Measurements from ENCODE around the gene PHYH.
"Not testable (repeated sequence)": the region's sequence is repeated elsewhere in the genome, so short reads cannot be mapped to it uniquely, and the experiment has no call there.

The PHYH gene

GRCh38 chr10:13247784-13248183 lies 52.1 kb downstream of the PHYH start:
- H3K4me3 ChIP-seq (ENCODE audit: low read depth, low read length): no peak overlapping the region
- H3K36me3 ChIP-seq (replicated peaks): no peaks in the 10 kb centered on the region
- H3K27ac ChIP-seq: no peak overlapping the region
- no peak for DNase-seq
- TF ChIP-seq CTCF (IDR thresholded peaks at IDR 0.05; ENCODE audit: low read depth, low read length, missing control alignments): no peak
- in situ Hi-C loops (cut with HindIII; ENCODE audit: low pct_ligation_motif_present, low sequenced_read_pairs): no loop called here
- no peaks in the 10 kb centered on the region for H3K27me3 ChIP-seq (replicated peaks)

GRCh38 chr10:13247246-13247645 lies 52.6 kb downstream of the PHYH start:
- in situ Hi-C loops (cut with HindIII; ENCODE audit: low pct_ligation_motif_present, low sequenced_read_pairs): no loop called here
- DNase-seq: no peak
- no peak overlapping the region for H3K27ac ChIP-seq
- H3K36me3 ChIP-seq (replicated peaks): no peaks in the 10 kb centered on the region
- H3K27me3 ChIP-seq (replicated peaks): no peaks in the 10 kb centered on the region
- TF ChIP-seq CTCF (IDR thresholded peaks at IDR 0.05; ENCODE audit: low read depth, low read length, missing control alignments): no peak
- no peak overlapping the region for H3K4me3 ChIP-seq (ENCODE audit: low read depth, low read length)

- in situ Hi-C loops (cut with HindIII; ENCODE audit: low pct_ligation_motif_present, low sequenced_read_pairs); H3K27me3 ChIP-seq (replicated peaks); H3K27ac ChIP-seq; H3K36me3 ChIP-seq (replicated peaks); DNase-seq; H3K4me3 ChIP-seq (ENCODE audit: low read depth, low read length): not testable (repeated sequence)
Observed at GRCh38 chr10:13242260-13242659, 57.6 kb downstream of the PHYH start.

- Histone ChIP-seq H3K27me3 (replicated peaks) (no peaks in the 10 kb centered on the region), H3K36me3 (replicated peaks) (no peaks in the 10 kb centered on the region), H3K27ac (no peak overlapping the region), H3K4me3 (ENCODE audit: low read depth, low read length) (no peak overlapping the region)
- TF ChIP-seq CTCF (IDR thresholded peaks at IDR 0.05; ENCODE audit: low read depth, low read length, missing control alignments): no peak
- in situ Hi-C loops (cut with HindIII; ENCODE audit: low pct_ligation_motif_present, low sequenced_read_pairs): no loop called here
- no peak for DNase-seq
Observed at GRCh38 chr10:13241613-13242012, 58.3 kb downstream of the PHYH start.

- Histone ChIP-seq H3K36me3 (replicated peaks) (no peaks in the 10 kb centered on the region), H3K27ac (no peak overlapping the region), H3K27me3 (replicated peaks) (no peaks in the 10 kb centered on the region), H3K4me3 (ENCODE audit: low read depth, low read length) (no peak overlapping the region)
- TF ChIP-seq CTCF (IDR thresholded peaks at IDR 0.05; ENCODE audit: low read depth, low read length, missing control alignments): no peak
- DNase-seq: no peak
- in situ Hi-C loops (cut with HindIII; ENCODE audit: low pct_ligation_motif_present, low sequenced_read_pairs): no loop called here
Observed at GRCh38 chr10:13239923-13240322, 59.9 kb downstream of the PHYH start.

GRCh38 chr10:13238271-13239077 lies 61.4 kb downstream of the PHYH start:
- TF ChIP-seq CTCF (IDR thresholded peaks at IDR 0.05; ENCODE audit: low read depth, low read length, missing control alignments): no peak
- Histone ChIP-seq H3K27me3 (replicated peaks) (no peaks in the 10 kb centered on the region), H3K27ac (no peak overlapping the region), H3K4me3 (ENCODE audit: low read depth, low read length) (no peak overlapping the region), H3K36me3 (replicated peaks) (no peaks in the 10 kb centered on the region)
- in situ Hi-C loops (cut with HindIII; ENCODE audit: low pct_ligation_motif_present, low sequenced_read_pairs): no loop called here
- DNase-seq: no peak

Data from brain microvascular endothelial cell (primary cell).